H1 (cell line): ENCODE measurements around the gene NUP210L. TPM values are rescaled to one million over a fixed set of nuclear protein-coding genes. Genes with fewer than 3 reads are reported as not detected.

Source experiments
- ATF3 ChIP-seq: IDR thresholded peaks from 2 replicates; pipeline ENCODE4 v1.6.1; 2011; ENCODE audit warnings: low read depth, mild to moderate bottlenecking, low read length; ENCODE audit not compliant: insufficient read depth
- CBX8 ChIP-seq: fragments of 300-800, 300-1000 bp; sonication (generic); IDR thresholded peaks from 2 replicates; pipeline ENCODE4 v1.7.1; 2016; ENCODE audit warnings: low read depth, low read length, borderline replicate concordance
- MAFK ChIP-seq: IDR thresholded peaks from 2 replicates; pipeline ENCODE4 v1.6.1; 2012; ENCODE audit warnings: low read depth, mild to moderate bottlenecking, improper control_type of control experiment, low read length
- MAX ChIP-seq: IDR thresholded peaks from 2 replicates; pipeline ENCODE4 v1.6.1; 2012; ENCODE audit warnings: inconsistent platforms
- POLR2A ChIP-seq, 2 experiments: IDR thresholded peaks; 1 replicate in 1 of 2; 2 replicates in 1 of 2; pipeline ENCODE4 v1.6.1; 2011; ENCODE audit warnings: low read depth in 2 of 2, low read length in 2 of 2, mild to moderate bottlenecking in 2 of 2; ENCODE audit errors: control extremely low read depth in 1 of 2
- RAD21 ChIP-seq, 2 experiments: IDR thresholded peaks in 1 of 2; conservative IDR thresholded peaks in 1 of 2; 2 replicates each; pipeline ENCODE4 v1.6.1; 2011; ENCODE audit warnings: low read depth in 2 of 2, low read length in 2 of 2, improper control_type of control experiment in 1 of 2, inconsistent platforms in 1 of 2, mild to moderate bottlenecking in 1 of 2, moderate library complexity in 1 of 2
- SIN3A ChIP-seq, 2 experiments: IDR thresholded peaks in 1 of 2; conservative IDR thresholded peaks in 1 of 2; 2 replicates each; pipeline ENCODE4 v1.6.1; 2011 to 2012; ENCODE audit warnings: low read length in 2 of 2, improper control_type of control experiment in 1 of 2, low read depth in 1 of 2, mild to moderate bottlenecking in 1 of 2
- SIX5 ChIP-seq: IDR thresholded peaks from 2 replicates; pipeline ENCODE4 v1.6.1; 2011; ENCODE audit warnings: mild to moderate bottlenecking, low read depth, low read length
- SP1 ChIP-seq: IDR thresholded peaks from 2 replicates; pipeline ENCODE4 v1.6.1; 2011; ENCODE audit warnings: low read depth, low read length
- SP4 ChIP-seq: IDR thresholded peaks from 2 replicates; pipeline ENCODE4 v1.6.1; 2012; ENCODE audit warnings: low read length, inconsistent platforms
- SRF ChIP-seq: IDR thresholded peaks from 2 replicates; pipeline ENCODE4 v1.6.1; 2011; ENCODE audit warnings: mild to moderate bottlenecking, low read depth, low read length, moderate library complexity
- TAF7 ChIP-seq: optimal IDR thresholded peaks from 2 replicates; pipeline ENCODE3; 2011; ENCODE audit warnings: low read depth, mild to moderate bottlenecking, inconsistent platforms, low read length, moderate library complexity, borderline replicate concordance
- TCF12 ChIP-seq: IDR thresholded peaks from 2 replicates; pipeline ENCODE4 v1.6.1; 2011; ENCODE audit warnings: low read depth, mild to moderate bottlenecking, low read length
- YY1 ChIP-seq: IDR thresholded peaks from 2 replicates; pipeline ENCODE4 v1.6.1; 2011; ENCODE audit warnings: low read depth, mild to moderate bottlenecking, low read length
- polyA plus RNA-seq, 7 experiments: library from polyadenylated mRNA; depleted of rRNA in 3 of 7; stranded (reverse) in 5 of 7; unstranded in 2 of 7; fragments of >200 nt in 5 of 7; fragments of 200-250 nt in 2 of 7; gene quantifications; 1 replicate in 5 of 7; 2 replicates in 1 of 7; 4 replicates in 1 of 7; pipeline versions ENCODE4 v1.2.1 to v1.2.3, GENCODE V29; 2011 to 2013; ENCODE audit warnings: missing spikeins in 2 of 7, mixed read lengths in 2 of 7
- total RNA-seq: library from RNA; stranded (reverse); fragmentation: NEBNext Ultra II Directional; extraction: Animal tissue kit (Norgen Biotek cat#: 25700); gene quantifications from 2 replicates; pipeline ENCODE4 v1.2.1, GENCODE V29; 2021

Gene NUP210L
- total and polyA plus RNA-seq, 2 of the 8 experiments (the other 6 are each of a cell fraction or from before 2014, with no cell fraction given) = not detected

- TF ChIP-seq TAF7 = peak; percentile 54
- no peak for TF ChIP-seq POLR2A (IDR thresholded peaks at IDR 0.05; ENCODE audit: control extremely low read depth in 1 of 2, low read depth in 2 of 2, low read length in 2 of 2)
- TF ChIP-seq CBX8 = no peak
- no peak for TF ChIP-seq YY1
- TF ChIP-seq TCF12 = 0 out of 2 replicates have a peak, but pooled peaks have one; percentile 56
- TF ChIP-seq ATF3 = no peak
- no peak for TF ChIP-seq SP1
- peak; percentile 33; the same call in 1 of the 2 replicates for TF ChIP-seq MAX
- no peak for TF ChIP-seq MAFK
- peak; percentile 61 to 71 for TF ChIP-seq RAD21 (IDR thresholded peaks at IDR 0.05 in 1 of 2, conservative IDR thresholded peaks at IDR 0.05 in 1 of 2; ENCODE audit: low read depth in 2 of 2, low read length in 2 of 2)
- no peak for TF ChIP-seq SIX5
- TF ChIP-seq SRF = no peak
- peak in 1 of 2 experiments; percentile 82; a peak in 2 of 4 replicates for TF ChIP-seq SIN3A (conservative IDR thresholded peaks at IDR 0.05 in 1 of 2, IDR thresholded peaks at IDR 0.05 in 1 of 2; ENCODE audit: low read depth in 1 of 2, low read length in 2 of 2)
- no peak; the same call in 1 of the 2 replicates for TF ChIP-seq SP4
These were observed 208.1 kb downstream of the NUP210L start, which contains the start of gene DENND4B (continued) for GRCh38 chr1:153946622-153947241.
